HepG2 (cell line): ENCODE results near the gene IQCN. TPM values are rescaled to one million over a fixed set of nuclear protein-coding genes. Genes with fewer than 3 reads are reported as not detected.

ENCODE experiments used
- EZH2 ChIP-seq: conservative IDR thresholded peaks from 2 replicates; pipeline ENCODE4 v1.6.1; 2012; ENCODE audit warnings: mild to moderate bottlenecking, low read depth, low read length, moderate library complexity
- KDM5B ChIP-seq: sonication (generic); formaldehyde crosslinking; IDR thresholded peaks from 2 replicates; pipeline ENCODE4 v1.4.0; 2020; ENCODE audit warnings: missing genetic modification reagents, mild to moderate bottlenecking, borderline replicate concordance
- MBD4 ChIP-seq: IDR thresholded peaks from 2 replicates; pipeline ENCODE4 v1.6.1; 2012; ENCODE audit warnings: low read length, inconsistent platforms, borderline replicate concordance
- PRMT3 ChIP-seq: sonication (generic); formaldehyde crosslinking; IDR thresholded peaks from 2 replicates; pipeline ENCODE4 v1.8.1; 2022; ENCODE audit warnings: low read depth, mild to moderate bottlenecking, moderate library complexity, missing genetic modification reagents, borderline replicate concordance
- RELA ChIP-seq: sonication (generic); formaldehyde crosslinking; IDR thresholded peaks from 2 replicates; pipeline ENCODE4 v1.4.0; 2020; ENCODE audit warnings: missing genetic modification reagents
- SAP130 ChIP-seq: IDR thresholded peaks from 2 replicates; pipeline ENCODE4 v1.6.1; 2016; ENCODE audit warnings: low read depth
- TSC22D2 ChIP-seq: sonication (generic); formaldehyde crosslinking; IDR thresholded peaks from 2 replicates; pipeline ENCODE4 v1.5.1; 2020; ENCODE audit warnings: missing genetic modification reagents, mild to moderate bottlenecking, borderline replicate concordance
- ZNF143 ChIP-seq: sonication (generic); formaldehyde crosslinking; IDR thresholded peaks from 2 replicates; pipeline ENCODE4 v1.4.0; 2020; ENCODE audit warnings: missing genetic modification reagents
- ZNF17 ChIP-seq: sonication (generic); formaldehyde crosslinking; IDR thresholded peaks from 2 replicates; pipeline ENCODE4 v1.5.0; 2020; ENCODE audit warnings: mild to moderate bottlenecking, missing genetic modification reagents
- ZNF598 ChIP-seq: sonication (generic); formaldehyde crosslinking; IDR thresholded peaks from 2 replicates; pipeline ENCODE4 v1.5.1; 2020; ENCODE audit warnings: mild to moderate bottlenecking, missing genetic modification reagents, borderline replicate concordance
- polyA plus RNA-seq, 8 experiments: library from polyadenylated mRNA; depleted of rRNA in 3 of 8; stranded (reverse) in 7 of 8; unstranded in 1 of 8; fragments of >200 nt; fragmentation: Illumina TruSeq in 4 of 8; extraction: Trizol in 4 of 8; gene quantifications; 2 replicates each; pipeline versions ENCODE4 v1.2.1 to v1.2.3, GENCODE V29; 2011 to 2016; ENCODE audit warnings: low read depth in 4 of 8, missing spikeins in 1 of 8, mixed read lengths in 1 of 8; ENCODE audit not compliant: insufficient read depth in 1 of 8
- total RNA-seq, 5 experiments: library from RNA; depleted of rRNA; stranded (reverse); fragments of >200 nt; fragmentation: Illumina TruSeq; extraction: Trizol; gene quantifications; 2 replicates each; pipeline ENCODE4 v1.2.3, GENCODE V29; 2016; ENCODE audit warnings: low read depth in 1 of 5
- TF ChIP-seq, protein P1 (sequence below): sonication (generic); formaldehyde crosslinking; IDR thresholded peaks from 2 replicates; pipeline ENCODE4 v1.8.0; 2022; ENCODE audit warnings: mild to moderate bottlenecking, missing genetic modification reagents
- TF ChIP-seq, protein P2 (sequence below), 2 experiments: fragments of 450-650 bp in 1 of 2; sonication (generic) in 1 of 2; formaldehyde crosslinking in 1 of 2; IDR thresholded peaks; 2 replicates each; pipeline versions ENCODE4 v1.6.1 to v1.8.0; 2016 to 2022; ENCODE audit warnings: antibody characterized with exemption in 1 of 2, mild to moderate bottlenecking in 1 of 2, missing genetic modification reagents in 1 of 2
- TF ChIP-seq, protein P3 (sequence below): sonication (generic); formaldehyde crosslinking; IDR thresholded peaks from 2 replicates; pipeline ENCODE4 v1.4.0; 2020; ENCODE audit warnings: mild to moderate bottlenecking, missing genetic modification reagents
- TF ChIP-seq, protein P4 (sequence below): sonication (generic); formaldehyde crosslinking; IDR thresholded peaks from 2 replicates; pipeline ENCODE4 v1.8.1; 2023; ENCODE audit warnings: mild to moderate bottlenecking, missing genetic modification reagents

The IQCN gene
- total and polyA plus RNA-seq, 2 of the 13 experiments (the other 11 are each of a cell fraction or from before 2014, with no cell fraction given): 0.04 to 0.18 TPM

DNA sequence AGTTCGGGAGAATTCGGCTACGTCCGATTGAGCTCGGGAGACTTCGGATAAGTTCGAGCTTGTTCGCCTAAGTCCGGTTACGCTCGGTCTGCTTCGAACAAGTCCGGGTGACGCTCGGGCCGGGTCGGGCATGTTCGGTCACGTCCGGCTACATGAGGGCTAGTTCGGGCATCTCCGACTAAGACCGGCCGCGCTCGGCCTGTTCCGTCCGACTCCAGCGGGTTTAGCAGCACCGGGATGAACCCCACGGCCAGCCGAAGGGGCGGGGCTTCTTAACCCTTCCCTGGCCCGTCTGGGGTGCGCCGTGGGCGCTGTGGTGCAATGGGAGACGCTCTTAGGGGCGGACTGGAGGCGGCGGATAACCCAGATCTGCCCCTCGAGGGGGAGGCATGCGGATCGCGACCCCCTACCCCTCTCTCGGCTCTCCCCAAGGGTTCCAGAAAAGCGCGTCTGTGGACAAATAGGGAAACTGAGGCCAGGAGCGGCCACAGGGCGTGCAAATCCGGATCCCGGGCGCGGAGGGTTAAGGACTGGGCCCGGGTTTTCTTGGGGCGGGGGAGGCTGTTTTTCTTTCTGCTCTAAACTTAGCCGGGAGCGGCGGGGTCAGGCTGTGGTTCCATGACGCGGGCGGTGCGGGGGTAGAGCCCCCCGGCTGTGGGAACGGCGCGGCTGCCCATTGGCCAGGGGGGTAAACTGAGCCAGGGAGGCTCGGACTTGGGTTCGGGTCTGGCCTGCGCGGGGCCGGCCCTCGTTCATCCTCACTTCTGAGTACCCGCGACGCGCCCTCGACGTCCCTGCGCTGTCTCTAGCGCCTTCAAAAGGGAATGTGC, 49.5 kb downstream of the IQCN start (continued):
- TF ChIP-seq, protein P1, sequence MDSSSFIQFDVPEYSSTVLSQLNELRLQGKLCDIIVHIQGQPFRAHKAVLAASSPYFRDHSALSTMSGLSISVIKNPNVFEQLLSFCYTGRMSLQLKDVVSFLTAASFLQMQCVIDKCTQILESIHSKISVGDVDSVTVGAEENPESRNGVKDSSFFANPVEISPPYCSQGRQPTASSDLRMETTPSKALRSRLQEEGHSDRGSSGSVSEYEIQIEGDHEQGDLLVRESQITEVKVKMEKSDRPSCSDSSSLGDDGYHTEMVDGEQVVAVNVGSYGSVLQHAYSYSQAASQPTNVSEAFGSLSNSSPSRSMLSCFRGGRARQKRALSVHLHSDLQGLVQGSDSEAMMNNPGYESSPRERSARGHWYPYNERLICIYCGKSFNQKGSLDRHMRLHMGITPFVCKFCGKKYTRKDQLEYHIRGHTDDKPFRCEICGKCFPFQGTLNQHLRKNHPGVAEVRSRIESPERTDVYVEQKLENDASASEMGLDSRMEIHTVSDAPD (CRISPR knock-in tag): no peak
- TF ChIP-seq, protein P2, sequence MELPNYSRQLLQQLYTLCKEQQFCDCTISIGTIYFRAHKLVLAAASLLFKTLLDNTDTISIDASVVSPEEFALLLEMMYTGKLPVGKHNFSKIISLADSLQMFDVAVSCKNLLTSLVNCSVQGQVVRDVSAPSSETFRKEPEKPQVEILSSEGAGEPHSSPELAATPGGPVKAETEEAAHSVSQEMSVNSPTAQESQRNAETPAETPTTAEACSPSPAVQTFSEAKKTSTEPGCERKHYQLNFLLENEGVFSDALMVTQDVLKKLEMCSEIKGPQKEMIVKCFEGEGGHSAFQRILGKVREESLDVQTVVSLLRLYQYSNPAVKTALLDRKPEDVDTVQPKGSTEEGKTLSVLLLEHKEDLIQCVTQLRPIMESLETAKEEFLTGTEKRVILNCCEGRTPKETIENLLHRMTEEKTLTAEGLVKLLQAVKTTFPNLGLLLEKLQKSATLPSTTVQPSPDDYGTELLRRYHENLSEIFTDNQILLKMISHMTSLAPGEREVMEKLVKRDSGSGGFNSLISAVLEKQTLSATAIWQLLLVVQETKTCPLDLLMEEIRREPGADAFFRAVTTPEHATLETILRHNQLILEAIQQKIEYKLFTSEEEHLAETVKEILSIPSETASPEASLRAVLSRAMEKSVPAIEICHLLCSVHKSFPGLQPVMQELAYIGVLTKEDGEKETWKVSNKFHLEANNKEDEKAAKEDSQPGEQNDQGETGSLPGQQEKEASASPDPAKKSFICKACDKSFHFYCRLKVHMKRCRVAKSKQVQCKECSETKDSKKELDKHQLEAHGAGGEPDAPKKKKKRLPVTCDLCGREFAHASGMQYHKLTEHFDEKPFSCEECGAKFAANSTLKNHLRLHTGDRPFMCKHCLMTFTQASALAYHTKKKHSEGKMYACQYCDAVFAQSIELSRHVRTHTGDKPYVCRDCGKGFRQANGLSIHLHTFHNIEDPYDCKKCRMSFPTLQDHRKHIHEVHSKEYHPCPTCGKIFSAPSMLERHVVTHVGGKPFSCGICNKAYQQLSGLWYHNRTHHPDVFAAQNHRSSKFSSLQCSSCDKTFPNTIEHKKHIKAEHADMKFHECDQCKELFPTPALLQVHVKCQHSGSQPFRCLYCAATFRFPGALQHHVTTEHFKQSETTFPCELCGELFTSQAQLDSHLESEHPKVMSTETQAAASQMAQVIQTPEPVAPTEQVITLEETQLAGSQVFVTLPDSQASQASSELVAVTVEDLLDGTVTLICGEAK (IDR thresholded peaks at IDR 0.05): no peak
- TF ChIP-seq, protein P2 (CRISPR knock-in tag; IDR thresholded peaks at IDR 0.05): no peak
- TF ChIP-seq SAP130 (CRISPR knock-in tag): peak; percentile 24; the same call in 1 of the 2 replicates
- no peak for TF ChIP-seq RELA (CRISPR knock-in tag)
- TF ChIP-seq, protein P3, sequence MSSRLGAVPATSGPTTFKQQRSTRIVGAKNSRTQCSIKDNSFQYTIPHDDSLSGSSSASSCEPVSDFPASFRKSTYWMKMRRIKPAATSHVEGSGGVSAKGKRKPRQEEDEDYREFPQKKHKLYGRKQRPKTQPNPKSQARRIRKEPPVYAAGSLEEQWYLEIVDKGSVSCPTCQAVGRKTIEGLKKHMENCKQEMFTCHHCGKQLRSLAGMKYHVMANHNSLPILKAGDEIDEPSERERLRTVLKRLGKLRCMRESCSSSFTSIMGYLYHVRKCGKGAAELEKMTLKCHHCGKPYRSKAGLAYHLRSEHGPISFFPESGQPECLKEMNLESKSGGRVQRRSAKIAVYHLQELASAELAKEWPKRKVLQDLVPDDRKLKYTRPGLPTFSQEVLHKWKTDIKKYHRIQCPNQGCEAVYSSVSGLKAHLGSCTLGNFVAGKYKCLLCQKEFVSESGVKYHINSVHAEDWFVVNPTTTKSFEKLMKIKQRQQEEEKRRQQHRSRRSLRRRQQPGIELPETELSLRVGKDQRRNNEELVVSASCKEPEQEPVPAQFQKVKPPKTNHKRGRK (CRISPR knock-in tag): no peak
- TF ChIP-seq EZH2: no peak
- TF ChIP-seq ZNF143: no peak
- peak; percentile 8; the same call in 1 of the 2 replicates for TF ChIP-seq ZNF598
- no peak for TF ChIP-seq TSC22D2
- TF ChIP-seq PRMT3 (CRISPR knock-in tag): no peak
- TF ChIP-seq MBD4: no peak
- TF ChIP-seq ZNF17: no peak
- no peak for TF ChIP-seq KDM5B (CRISPR knock-in tag)
- TF ChIP-seq, protein P4, sequence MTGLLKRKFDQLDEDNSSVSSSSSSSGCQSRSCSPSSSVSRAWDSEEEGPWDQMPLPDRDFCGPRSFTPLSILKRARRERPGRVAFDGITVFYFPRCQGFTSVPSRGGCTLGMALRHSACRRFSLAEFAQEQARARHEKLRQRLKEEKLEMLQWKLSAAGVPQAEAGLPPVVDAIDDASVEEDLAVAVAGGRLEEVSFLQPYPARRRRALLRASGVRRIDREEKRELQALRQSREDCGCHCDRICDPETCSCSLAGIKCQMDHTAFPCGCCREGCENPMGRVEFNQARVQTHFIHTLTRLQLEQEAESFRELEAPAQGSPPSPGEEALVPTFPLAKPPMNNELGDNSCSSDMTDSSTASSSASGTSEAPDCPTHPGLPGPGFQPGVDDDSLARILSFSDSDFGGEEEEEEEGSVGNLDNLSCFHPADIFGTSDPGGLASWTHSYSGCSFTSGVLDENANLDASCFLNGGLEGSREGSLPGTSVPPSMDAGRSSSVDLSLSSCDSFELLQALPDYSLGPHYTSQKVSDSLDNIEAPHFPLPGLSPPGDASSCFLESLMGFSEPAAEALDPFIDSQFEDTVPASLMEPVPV (CRISPR knock-in tag): no peak
